SHP77 (cell line): ENCODE data around the gene SLC9A2.
A peak's percentile ranks its signal among the peaks of the same experiment; 100 is the strongest.

Experiments
- DNase-seq, 2 experiments: peaks; one replicate each; lab custom pipeline; 2025; lab: John Stamatoyannopoulos, UW

Gene SLC9A2

DNA sequence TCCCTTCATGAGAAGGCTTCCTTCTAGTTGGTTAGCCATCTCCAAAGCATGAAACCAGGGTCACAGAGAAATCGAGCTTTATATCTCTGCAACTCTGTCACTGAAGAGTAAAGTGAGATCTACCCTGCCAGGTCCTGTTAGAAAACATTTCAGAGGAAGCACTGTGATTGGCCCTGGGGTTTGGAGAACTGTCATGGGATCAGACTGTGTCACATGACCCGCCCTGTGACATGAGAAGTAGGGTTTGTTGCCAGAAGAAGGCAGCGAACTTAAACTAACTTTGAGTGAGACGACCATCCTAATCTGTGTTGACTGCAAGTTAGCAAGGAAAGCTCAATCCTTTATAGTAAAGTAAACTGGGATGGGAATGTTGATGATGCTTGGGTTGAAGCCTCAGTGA lies 55.5 kb downstream of the SLC9A2 start:
- no peak for DNase-seq

DNA sequence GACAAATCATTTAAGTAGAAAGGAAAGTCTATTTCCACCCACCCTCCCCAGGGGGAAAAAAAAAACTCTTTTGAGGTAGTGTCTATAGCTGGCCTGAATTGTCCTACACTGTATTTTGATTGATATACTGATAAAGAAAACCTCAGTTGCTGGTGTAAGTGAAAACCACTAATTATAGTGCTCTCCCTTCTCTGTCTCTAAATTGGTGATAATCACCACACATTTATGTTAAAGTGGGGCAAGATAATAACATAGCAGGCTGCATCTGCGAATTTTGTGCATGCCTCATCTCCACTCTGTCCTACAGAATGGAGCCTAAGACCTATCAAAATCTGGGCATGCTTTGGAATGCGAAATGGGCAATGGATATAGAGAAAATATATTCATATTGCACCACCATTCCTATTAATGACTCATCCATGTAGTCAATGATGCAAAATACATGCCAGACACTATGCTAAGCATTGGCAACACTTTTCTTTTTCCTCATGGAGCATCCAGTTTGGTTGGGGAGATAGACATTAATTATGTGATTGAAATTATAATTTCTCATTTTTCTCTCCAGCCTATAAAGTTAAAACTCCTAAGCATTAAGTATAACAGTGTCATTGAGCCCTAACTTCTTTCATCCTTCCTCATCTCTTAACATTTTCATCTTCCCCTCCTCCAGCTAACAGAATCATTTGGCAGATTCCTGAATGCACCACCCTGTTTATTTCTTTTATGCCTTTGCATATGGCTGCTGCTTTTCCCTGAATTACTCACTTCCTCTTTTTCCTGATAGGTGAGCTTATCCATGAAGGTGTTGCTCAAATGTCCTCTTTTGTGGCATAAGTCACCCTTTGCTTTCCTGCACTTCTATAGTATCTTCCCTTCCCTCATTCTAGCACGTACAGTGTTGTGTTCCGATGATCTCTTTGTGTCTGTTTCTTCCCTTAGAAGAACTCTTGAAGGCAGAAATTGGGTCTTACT lies 58.2 kb downstream of the SLC9A2 start:
- DNase-seq: no peak

DNA sequence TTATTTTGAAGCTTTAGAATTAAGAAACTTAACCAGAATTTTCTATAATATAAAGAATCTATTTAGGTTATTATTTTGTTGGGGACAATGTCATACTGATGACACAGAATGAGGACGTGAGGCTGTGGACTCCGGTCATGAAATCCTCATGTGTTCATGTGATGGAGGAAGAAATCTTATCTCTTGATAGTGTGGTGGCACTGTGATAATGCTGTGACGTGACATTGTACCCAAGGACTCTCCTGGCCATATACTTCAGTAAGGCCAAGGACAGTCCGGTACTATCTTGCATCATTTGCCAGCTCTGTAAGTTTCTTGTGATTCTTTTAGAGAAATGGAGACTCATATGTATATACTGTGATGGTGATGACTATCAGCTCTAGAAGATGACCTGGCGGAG lies 59.1 kb downstream of the SLC9A2 start:
- no peak for DNase-seq

DNA sequence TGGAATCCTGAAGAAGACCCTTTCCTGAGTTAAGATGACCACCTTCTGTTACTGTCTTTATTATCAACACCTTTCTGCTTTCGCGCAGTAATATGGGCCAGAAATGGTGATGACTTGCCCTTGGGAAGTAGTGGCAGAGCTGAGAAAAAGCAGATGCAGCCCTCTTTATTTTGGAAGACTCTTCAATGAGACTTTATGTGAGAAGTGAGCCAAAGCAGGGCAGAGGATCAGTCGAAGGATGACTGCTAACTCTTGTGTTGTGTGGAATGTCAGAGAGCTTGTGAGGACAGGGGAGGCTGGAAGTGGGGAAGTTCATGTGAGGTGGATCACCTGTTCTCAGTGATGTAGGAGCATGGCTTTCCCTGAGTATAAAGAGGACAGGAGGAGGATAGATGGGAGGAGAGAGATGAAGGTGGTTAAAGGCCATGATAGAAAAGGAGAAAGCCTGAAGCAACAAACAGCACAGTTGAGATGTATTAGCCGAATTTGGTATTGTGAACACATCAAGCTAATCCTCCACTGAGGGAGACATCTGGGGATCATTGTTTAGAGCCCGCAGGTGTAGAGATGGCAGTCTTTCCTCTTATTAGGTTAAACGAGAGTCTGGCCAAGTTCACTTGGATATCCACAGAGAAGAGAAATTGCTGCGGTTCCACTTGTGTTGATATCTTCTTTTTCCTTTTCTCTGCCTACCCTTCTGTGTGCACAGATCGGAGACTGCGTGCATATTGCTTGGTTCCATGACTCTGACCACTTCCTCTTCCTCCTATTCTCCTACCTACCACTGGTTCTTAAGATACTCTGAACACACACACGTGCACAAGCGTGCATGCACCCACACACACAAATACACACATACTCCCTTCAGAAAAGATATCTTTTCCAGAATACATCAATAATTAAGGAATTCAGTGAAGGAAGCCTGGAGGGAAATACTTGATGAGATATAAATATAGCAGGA lies 67.4 kb downstream of the SLC9A2 start:
- DNase-seq: no peak

DNA sequence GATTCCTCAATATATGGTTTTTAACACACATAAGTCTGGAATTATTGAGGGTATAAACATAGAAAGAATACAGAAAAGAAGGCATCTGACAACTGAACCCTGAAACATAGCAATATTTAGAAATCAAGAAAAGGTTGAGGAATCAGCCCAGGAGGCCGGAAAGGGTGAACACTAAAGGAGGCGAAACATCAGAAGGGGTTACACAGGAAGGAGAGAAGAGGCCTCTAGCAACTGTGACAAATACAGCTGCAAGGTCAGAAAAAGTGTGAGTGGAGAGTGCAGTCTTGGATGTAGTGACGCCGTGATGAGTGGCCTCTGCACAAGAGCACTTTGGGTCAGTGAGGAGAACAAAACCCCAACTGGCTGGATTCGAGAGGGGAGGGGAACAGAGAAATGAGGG lies 70.7 kb downstream of the SLC9A2 start:
- DNase-seq: no peak

DNA sequence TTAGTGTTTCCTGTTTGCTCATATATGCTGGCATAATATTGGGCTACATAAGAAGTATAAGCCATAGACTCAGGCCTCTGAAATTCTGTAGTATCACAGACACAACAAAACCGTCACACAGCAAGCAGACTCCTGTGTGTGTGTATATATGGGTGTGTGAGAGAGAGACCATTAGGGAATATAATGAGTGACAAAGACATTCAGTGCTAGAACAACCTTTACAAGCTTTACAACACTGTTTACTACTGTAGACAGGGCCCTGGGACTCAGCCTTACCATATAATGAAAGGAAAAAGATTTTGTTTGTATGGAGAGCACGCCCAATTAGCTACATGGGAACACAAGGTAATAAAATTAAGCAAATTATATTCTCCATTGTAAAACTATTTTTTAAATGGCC lies 77.1 kb downstream of the SLC9A2 start:
- DNase-seq: no peak

DNA sequence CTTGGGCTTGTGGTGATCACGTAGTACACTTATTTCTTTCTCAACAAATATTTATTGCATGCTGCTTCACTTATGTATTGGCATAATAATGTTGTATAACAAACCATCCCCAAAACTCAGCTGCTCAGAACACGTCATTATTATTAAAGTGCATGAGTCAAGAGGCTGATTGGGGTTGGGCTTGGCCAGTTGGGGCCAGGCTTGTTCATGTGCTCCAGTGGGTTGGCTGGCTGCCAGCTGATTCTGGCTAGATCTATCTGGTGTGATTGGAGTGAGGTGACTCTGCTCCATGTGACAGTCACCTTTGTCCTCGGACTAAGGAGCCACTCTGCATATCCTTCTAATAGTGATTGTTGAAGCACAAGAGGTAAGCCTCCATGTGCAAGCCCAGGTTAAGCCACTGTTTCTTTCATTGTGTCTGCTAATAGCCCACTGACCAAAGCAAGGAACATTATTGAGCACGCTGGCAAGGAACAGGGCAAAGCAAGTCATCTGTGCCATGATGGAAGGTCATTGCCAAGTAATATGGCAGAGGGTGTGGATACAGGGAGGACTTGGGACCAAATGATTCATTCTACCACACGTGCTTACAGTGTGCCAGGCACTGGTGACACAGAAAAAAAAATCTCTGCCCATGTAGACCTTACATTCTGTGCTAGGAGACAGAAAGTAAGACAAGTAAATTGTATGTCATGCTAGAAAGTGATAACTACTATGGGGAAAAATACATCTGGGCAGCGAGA lies 79.2 kb downstream of the SLC9A2 start:
- peak in 1 of 2 experiments; percentile 26 for DNase-seq

DNA sequence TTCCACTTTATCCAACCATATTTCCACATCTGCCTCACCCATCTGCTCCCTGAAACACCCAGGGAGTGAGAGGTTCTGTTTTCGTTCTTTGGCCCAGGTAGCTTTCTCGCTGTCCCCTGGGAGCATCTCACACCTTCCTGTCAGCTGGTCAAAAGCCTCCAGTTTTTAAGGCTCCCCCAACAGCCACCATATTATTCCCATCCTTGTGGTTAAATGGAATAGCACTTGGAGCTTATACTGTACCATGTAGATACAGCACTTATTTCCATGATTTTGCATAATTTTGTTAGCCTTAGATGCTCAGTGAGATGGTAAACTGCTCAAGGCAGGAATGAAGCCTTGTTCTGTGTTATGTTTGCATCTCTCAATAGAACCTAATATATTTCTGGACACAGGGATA lies 84.0 kb downstream of the SLC9A2 start:
- DNase-seq: no peak

DNA sequence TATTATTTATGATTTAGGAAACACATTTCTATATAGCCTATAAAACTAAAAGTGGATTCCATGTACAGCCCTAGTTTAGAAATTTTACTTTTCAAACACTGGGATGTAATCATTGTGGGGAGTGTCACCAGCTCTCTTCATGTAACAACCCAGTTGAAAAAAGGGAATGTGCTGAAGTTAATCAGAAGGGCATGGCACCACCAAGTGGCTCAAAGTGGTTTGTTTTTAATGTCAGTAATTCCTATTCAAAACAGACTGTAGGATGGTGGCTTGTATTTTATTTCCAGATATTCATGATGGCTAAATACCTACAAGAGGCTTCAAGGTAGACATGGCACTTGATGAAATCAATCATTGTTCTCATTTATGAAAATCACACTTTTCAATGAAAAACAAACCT lies 84.4 kb downstream of the SLC9A2 start:
- peak in 1 of 2 experiments; percentile 11 for DNase-seq

DNA sequence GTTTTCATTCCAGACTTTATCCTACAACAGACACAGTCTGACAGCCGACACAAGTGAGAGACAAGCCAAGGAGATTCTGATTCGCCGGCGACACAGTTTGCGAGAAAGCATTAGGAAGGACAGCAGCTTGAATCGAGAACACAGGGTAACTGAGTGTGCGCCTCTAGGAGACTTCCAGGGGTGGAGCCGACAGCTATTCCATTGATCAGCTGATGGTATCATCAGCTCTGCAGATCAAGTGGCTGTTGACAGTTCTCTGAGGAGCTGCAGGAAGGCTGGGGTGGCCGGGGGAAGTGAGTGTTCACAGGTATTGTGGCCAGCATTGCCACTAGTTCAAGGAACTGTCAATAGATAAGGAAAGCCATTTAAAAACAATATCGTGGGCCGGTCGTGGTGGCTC lies 85.2 kb downstream of the SLC9A2 start:
- DNase-seq: no peak

DNA sequence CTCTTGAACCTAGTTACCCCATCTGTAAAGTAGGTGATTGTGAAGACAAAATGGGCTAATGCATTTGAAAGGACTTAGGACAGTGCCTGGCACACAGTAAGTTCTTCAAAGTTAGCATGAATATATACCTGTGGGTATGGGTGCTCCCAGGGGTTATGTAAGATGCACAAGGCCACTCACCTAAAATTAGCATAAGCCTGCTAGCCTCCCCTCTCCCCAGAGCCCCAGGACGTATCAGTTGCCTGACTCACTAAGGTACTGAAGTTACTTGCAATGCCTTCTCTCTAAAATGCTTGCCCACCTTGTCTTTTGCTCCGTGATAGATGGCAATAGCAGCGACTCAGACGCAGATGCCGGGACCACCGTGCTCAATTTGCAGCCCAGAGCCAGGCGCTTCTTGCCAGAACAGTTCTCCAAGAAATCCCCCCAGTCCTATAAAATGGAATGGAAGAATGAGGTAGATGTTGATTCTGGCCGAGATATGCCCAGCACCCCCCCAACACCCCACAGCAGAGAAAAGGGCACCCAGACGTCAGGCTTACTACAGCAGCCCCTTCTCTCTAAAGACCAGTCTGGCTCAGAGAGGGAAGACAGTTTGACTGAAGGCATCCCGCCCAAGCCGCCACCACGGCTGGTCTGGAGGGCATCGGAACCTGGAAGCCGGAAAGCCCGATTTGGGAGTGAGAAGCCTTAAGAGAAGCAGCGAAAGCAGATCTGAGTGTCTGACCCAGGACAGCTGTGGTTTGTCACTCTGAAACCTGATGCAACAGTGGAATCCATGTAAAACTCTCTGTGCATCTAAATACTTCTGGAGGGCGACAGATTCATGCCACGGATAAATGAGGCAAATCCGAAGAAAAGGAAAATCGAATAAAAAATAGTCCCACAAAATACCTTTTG lies 88.7 kb downstream of the SLC9A2 start:
- DNase-seq: no peak

DNA sequence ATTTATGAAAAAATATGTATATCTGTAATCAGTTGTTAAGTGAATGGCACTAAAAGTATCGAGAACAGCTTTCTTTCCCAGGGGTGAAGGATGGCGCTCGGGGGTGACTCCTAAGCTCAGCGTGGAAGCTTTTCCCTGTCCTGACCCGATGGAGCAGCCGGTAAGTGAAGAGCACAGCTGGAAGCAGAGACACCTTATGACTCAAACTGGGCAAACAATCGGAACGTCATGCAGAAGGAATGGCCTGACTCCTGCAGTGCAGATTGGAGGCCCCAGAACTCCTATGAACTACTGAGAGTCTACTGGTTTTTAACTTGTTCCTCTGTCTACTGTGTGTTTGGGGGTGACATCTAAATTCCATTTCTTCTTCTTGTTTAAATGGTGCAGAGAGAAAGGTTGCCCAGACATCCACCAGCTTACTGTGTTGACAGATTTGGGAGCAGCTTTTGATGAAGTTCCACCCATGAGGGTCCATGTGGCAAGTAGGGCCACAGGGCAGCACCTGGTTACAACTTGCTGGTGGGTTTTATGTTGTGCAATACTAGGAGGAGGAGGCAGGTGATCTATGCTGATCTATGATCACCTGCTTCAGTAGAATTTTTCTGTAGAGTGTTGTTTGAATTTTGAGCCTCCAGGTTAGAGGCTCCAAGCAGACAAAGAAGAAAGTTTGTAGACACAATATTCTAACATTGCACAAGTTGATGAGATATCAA lies 89.7 kb downstream of the SLC9A2 start:
- peak in 1 of 2 experiments; percentile 5 for DNase-seq

DNA sequence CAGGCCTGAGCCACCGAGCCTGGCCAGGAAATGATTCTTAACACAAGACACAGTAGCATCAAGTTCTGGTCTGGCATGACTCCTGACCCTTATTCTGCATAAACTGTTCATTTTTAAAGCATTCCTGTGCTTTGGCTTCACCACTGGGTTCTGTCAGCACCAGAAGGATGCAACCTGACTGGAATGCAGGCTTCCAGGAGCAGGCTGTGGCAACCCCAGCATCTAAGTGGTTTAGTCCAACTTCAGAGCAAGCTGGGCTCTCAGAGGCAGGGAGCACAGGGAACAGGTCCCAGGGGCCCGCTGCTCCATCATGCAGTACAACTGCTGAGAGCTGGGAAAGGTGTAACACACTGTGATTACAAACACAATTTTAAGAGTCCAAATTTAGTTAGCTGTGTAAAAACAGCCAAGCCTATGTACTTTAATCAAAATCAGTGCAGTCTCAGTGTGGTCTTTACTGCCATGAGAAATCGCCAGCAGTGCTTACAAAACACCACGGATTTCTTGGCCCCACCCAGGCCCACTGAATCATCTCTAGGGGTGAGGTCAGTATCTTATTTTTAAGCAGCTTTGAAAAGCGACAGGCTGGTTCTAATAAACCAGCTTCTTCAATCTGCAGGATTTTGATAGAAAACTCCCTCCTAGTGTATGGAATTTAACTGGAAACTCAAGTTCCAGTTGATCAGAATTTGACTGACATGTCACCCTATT lies 98.1 kb downstream of the SLC9A2 start:
- DNase-seq: no peak

DNA sequence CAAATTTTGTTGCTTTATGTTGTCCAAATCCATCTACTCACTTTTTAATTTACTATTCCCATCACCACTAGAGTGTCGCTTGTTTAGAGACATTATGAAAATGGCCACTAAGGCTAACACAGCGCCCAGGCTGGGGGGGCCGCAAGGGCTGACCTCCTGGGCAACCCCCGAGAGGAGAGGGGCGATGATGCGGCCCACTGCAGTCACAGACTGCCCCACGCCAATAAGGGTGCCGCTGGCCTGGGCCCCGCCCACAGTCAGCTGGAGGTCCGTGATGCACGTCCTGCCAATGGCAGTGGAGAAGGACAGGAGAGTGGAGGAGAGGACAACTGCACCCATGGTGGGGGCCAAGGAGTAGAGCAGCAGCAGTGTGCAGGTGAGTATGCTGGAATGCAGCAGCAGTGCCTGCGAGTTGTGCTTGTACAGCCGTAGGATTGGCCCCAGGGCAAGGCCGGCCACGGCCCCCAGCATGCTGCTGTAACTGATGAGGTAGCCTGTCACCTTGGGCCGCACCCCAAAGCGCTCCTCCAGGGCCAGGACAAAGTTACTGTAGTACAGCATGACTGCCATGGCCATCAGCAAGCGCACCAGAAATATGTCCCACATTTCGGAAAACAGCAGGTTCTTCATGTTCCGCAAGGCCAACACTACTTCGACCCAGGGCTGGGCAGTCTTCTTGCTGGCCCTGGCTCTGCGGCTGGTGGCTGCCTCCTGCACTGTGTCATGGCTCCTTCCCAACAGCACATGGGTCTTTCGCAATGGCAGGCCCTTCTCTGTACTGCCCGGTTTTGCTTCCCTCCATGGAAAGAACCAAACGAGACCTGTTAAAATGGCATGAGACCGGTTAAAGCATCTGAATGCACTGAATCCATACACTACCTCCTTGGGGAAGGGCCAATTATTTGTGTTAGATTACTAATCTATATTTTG lies 99.3 kb downstream of the SLC9A2 start:
- no peak for DNase-seq

DNA sequence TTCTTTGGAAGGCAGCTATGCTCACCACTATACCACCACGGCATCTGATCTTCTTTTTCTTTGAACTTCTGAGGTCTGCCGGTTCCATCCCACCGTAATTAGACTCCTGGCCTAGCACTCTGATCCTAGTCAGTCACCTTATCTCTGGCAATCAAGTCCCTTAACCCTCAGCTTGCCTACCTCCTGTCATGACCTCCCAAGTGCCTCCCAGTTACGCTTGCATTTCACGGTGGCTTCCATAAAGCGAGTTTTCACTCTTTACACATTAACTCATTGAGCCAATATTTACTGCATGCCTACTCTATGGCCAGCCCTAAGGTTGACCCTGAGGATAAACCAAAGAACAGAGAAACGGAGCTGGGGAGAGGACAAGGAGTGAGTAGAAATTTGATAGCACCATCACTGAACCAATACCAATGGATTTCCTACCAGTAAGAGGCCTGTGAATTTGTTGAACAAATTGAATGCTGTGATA lies 104.7 kb downstream of the SLC9A2 start:
- no peak for DNase-seq

DNA sequence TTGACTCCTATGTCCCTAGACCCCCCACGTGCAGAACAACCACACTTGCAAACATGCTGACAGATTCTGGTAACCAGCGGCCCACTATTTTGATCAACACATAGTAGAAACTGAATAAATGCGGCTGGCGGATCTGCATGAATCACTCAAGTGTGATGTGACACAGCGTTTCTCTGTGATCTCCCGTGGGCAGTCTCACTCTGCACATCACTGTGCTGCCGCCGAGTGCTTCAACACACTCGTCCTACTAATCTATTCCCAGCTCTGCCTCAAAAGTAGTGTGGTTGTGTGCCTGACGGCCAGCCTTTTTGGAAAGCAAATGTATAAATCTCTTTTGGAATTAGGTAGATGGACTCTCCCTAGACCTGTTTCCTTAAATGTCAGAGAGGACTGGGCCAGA lies 105.2 kb downstream of the SLC9A2 start:
- no peak for DNase-seq

DNA sequence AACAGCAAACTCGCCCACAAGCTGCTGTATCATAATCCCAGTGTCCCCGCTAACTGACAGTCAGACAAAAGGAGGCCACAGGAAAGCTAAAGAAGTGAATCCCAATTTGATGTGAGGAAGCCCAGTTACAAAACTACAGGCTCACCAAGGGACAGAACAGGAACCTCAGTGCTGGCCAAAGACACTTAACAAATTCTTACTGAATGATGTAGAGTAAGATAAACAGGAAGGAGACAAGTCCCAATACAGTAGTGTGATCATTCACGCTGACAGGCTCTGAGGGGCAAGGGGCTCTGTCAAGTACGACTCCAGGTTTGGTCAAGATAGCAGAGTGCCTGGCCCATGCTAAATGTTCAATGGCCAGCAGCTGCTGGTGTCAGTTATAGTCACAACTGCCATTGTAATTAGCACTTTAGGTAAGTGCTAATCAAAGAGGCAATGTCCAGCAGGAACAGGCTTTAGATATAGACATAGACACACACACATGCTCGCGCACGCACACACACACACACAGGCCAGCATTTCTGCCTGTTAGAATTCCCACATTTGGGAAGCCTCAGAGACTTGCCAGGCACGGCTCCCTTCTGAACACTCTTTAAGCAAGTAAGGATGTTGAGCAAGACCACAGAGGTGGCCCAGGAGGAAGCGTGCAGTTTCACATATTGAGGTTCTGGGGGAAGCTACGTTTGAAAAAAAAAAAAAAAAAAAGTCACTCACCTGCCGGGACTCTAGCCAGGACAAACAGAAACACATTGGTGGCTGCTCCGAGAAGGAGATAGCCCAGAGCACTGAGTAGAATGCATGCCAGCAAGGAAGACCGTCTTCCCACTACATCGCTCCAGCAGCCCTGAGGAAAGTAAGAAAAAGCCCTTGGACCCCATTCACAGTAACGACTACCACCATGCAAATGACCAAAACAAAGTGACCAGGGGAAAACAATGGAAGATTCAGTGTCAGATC lies 107.1 kb downstream of the SLC9A2 start:
- DNase-seq: no peak
